Gastrocnemius medialis (tissue), 4 donors: Measurements from ENCODE around the gene RPAP2.

Experiments used
- CTCF ChIP-seq, 5 experiments: fragments of 450-650 bp in 3 of 5; fragments of 200-600 bp in 2 of 5; sonication (generic) in 2 of 5; IDR thresholded peaks in 4 of 5; conservative IDR thresholded peaks in 1 of 5; 1 replicate in 4 of 5; 2 replicates in 1 of 5; pipeline ENCODE4 v1.5.1; 2016 to 2019; ENCODE audit warnings: antibody characterized with exemption in 5 of 5, mild to moderate bottlenecking in 3 of 5, moderate library complexity in 3 of 5
- POLR2A ChIP-seq, 2 donors: fragments of 450-650 bp; IDR thresholded peaks; one replicate each; pipeline ENCODE4 v1.6.1; 2017; ENCODE audit warnings: antibody characterized with exemption in 2 of 2, mild to moderate bottlenecking in 2 of 2, moderate library complexity in 2 of 2

- TF ChIP-seq CTCF (IDR thresholded peaks at IDR 0.05 in 4 of 5, conservative IDR thresholded peaks at IDR 0.05 in 1 of 5) (no peak), POLR2A (IDR thresholded peaks at IDR 0.05) (no peak)
Observed at GRCh38 chr1:92367496-92367895, 68.6 kb downstream of the RPAP2 start.
